Stimulated activated CD4-positive, alpha-beta T cell treated with anti-CD3 and anti-CD28 coated beads, Interleukin-1b, Interleukin-23, amount 100 ng/mL, for 24 hours (primary cell): Measurements from ENCODE around the gene VIPAS39.
"Not testable (repeated sequence)": the region's sequence is repeated elsewhere in the genome, so short reads cannot be mapped to it uniquely, and the experiment has no call there.

Experiments
- DNase-seq, 4 experiments: peaks; one replicate each; pipeline ENCODE4 v3.0.0-alpha.2; 2020; ENCODE audit warnings: low read depth in 4 of 4, low spot score in 1 of 4

VIPAS39 gene

DNA sequence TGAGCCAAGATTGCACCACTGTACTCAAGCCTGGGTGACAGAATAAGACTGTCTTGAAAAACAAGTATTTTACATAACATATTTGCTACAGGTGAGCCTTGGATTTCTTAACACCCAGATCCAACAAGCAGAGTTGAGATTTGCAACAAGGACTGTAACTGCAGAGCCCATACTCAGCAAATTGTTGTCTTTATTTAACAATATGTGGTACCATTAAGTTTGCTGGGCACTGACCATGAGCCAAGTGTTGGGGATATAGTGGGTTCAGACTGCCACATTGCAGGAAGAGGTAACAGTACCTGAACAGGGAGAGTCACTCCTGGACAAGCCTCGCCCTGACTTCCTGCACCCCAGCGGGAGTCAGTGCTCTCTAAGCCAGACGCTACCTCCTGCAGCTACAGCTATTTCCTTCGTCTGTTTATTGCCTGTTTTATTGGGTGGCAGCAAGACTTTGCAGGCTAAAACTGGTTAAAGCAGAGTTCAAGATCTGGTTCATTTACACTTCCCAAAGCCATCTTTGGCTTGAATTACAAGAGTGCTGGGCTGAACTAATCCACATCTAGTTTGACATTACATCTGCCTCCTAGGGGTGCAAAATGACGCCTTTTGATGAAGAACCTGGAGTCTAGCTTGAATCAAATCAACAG, 12.9 kb upstream of the VIPAS39 start:
- no peak for DNase-seq

- DNase-seq, result no peak
Measured at GRCh38 chr14:77469539-77469938, 12.1 kb upstream of the VIPAS39 start.

DNA sequence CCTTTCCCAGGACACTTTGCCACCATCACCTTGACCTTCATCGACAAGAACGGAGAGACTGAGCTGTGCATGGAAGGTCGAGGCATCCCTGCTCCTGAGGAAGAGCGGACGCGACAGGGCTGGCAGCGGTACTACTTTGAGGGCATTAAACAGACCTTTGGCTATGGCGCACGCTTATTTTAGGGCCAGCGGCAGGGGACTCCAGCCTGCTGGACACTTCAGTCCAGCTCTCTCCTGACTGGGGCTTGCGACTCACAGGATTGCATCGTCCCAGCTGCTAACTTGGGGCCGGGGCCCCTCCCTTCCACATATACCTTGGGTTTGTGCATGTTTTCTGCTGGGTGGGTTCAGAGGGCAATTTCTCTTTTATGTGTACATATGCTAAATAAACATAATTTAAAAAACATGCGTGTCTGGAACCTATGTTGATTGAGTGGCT, 11.7 kb upstream of the VIPAS39 start:
- DNase-seq, result no peak

DNA sequence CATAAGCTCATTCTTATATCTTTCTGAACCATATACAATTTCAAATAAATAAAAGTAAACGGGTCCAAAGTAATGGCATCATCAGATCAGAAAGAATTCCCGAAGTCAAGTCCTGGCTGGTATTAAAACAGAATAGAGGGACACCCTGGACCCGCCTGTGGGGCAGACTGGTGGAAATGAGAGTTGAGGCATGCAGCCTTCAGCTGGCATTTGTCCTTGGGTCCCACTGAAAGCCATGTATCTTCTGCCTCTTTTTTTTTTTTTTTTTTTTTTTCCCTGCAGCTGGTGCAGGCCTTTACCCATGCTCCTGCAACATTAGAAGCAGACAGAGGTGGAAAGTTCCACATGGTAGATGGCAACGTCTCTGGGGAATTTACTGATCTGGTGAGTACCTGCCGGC, 10.4 kb upstream of the VIPAS39 start:
- DNase-seq, result no peak

DNA sequence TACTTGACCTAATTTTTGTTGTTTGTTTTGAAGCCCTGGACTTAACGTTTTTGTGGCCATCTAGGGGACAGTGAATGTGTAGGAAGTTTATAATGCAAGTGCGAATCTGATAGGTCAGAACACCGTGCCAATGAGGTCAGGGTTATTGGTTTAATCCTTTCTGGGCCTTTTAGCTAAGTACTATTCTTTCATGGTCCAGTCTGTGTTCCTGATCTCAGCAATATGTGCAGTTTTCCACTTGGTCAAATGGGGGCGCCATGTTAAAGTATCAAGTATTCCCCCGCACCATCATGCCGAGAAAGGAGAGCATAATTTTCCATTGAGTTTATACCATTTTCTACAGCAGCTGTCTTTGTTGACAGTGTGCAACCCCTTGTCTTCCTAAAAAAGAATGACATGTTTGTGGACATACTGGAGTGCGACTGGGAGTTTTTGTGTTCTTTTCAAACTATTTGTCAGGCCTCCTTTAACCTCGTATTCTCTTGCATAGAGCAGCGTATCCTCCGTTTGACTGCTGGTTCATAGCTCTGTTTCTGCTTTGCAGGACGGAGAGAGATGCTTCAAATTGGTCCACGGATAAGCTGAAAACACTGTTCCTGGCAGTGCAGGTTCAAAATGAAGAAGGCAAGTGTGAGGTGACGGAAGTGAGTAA, 1.8 kb upstream of the VIPAS39 start:
- DNase-seq, result peak; percentile 38 to 53 (median 42)

- peak in 2 of 4 experiments; percentile 13 to 14 for DNase-seq
Measured at GRCh38 chr14:77458249-77458950, 999 bp upstream of the VIPAS39 start.

DNA sequence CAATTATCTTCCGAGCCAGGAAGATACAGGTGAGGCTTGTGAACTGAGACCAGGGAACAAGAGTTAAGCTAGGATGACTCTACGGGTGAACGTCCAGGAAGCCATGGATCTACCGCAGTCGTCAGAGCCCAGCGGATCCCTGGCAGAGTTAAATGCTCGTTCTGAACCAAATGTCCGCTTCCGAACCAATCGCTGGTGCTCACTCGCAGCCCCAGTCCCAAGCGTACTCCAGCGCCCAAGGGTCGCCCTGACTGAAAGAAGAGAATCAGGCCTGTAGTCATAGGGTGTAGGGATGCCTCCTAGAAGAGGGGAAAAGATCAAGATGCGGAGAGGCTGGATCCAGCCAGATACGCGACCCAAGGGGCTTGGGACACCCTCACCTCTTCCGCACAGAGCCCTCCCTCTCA, 283 bp downstream of the VIPAS39 start:
- no peak for DNase-seq

GRCh38 chr14:77455966-77456640, 1.3 kb downstream of the VIPAS39 start:
- DNase-seq, result no peak

DNA sequence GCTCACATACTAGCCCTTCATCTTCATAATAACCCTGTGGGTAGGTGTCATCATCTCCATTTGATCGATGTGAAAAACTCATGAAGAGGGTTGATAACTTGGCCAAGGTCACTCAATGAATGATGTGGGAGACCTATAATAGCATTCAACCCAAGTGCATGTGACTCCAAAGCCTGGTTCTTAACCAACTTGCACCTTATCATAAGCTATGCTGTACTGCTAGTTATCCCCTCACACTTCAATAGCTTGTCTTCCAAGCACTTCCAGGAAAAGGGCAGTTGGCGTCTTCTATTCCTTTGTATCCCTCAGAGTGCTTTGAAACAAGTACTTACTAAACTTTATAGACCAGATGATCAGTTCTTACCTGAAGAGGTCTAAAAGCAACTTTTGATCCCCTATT, 15.2 kb downstream of the VIPAS39 start:
- DNase-seq, result no peak

GRCh38 chr14:77439861-77440260, 17.5 kb downstream of the VIPAS39 start:
- DNase-seq, result no peak

- no peak for DNase-seq
Measured at GRCh38 chr14:77438596-77438995, 18.8 kb downstream of the VIPAS39 start.

GRCh38 chr14:77436042-77436441, 21.4 kb downstream of the VIPAS39 start:
- no peak for DNase-seq

DNA sequence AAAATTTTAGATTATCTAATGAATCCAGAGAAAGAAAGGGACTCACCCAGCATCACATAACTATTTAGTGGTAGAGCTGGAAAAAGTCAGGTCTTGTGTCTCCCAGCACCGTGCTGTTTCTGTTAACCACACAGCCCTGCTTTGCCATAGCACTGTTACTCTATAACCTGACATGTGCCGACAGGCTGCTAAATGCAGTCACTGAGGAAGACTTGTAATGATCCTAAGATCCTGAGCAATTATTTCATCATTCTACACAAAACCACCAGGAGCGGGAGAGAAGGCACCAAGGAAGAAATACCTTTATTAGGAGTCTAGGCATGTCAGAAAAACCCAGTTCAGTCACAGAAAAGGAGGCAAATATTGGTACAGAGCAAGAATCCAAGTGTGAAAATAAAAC, 31.0 kb downstream of the VIPAS39 start:
- no peak for DNase-seq

DNA sequence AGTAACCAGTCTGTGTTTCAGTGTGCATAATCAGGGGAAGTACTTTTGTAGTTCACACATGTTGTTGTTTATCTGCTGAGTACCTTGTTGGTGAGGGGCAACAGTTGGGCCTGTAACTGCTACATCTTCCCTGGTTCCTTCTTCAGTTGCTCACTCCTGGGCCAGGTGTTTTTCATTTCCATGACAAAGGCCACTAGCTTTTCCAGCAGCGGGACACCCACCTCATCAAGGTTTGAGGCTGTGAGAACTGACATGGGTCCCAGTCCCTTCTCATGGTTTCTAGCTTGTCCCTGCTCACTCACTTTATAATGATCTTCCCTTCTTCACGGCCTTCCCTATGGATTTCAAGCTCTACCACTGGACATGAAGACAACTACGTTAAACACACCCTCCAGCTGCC, 32.5 kb downstream of the VIPAS39 start:
- no peak for DNase-seq

DNA sequence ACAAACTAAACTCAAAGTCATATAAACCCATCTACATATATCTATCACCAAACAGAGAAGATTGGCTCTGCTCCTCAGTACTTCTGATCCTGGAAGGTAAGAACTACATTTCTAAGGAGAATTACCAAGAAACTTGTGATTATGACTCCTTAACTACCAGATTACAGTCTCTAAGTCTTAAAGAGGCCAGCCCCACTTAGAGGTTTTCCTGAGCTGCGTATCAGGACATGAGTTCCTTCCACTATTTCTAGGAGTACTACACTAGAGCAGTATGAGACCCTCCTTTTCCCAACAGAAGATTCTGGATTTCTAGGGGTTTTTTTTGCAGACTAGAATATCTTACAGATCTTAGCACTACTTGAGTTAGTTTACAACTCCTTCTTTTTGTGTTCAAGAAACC, 34.0 kb downstream of the VIPAS39 start, which contains the start of gene NOXRED1:
Gene NOXRED1 (minus strand): TSS at position 101 of the 400 bp plus-strand sequence. CDS start 634 bp downstream, outside the sequence.
- no peak for DNase-seq

- no peak for DNase-seq
Measured at GRCh38 chr14:77421201-77421600, 36.2 kb downstream of the VIPAS39 start.

GRCh38 chr14:77416836-77417235, 40.6 kb downstream of the VIPAS39 start:
- DNase-seq, result no peak

- DNase-seq, result not testable (repeated sequence)
Measured at GRCh38 chr14:77416098-77416497, 41.3 kb downstream of the VIPAS39 start.

GRCh38 chr14:77415403-77416030, 41.9 kb downstream of the VIPAS39 start:
- not testable (repeated sequence) for DNase-seq

- DNase-seq, result no peak
Measured at GRCh38 chr14:77409131-77409533, 48.3 kb downstream of the VIPAS39 start.

DNA sequence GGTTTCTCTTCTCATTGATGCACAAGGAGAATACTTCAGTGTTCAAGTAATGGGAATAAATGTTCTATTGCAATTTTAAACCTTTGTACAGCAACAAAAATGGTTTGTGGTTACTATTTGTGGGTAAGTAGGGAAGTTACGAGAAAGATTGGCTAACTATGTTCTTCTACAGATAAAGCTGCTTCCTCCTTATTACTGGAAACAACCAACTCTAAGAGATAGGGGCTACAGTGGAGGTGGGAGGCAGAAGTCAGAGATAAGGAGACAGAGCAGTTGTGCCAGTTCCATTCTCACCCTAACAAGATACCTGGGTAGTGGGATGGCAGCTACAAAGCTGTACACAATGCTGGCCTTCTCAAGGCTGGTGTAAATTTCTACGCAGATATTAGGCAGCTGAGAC, 50.2 kb downstream of the VIPAS39 start:
- no peak for DNase-seq
